Esophagus squamous epithelium (tissue), 4 donors: ENCODE data around the gene STARD13.

Experiments used
- POLR2A ChIP-seq, 4 donors: fragments of 450-650 bp; IDR thresholded peaks; one replicate each; pipeline ENCODE4 v1.6.1; 2017; ENCODE audit warnings: antibody characterized with exemption in 4 of 4, mild to moderate bottlenecking in 4 of 4, moderate library complexity in 3 of 4
- TF ChIP-seq, protein P1 (sequence below), 6 experiments: fragments of 450-650 bp in 4 of 6; fragments of 200-600 bp in 2 of 6; sonication (generic) in 2 of 6; IDR thresholded peaks; one replicate each; pipeline ENCODE4 v1.5.1; 2016 to 2019; ENCODE audit warnings: antibody characterized with exemption in 6 of 6, mild to moderate bottlenecking in 4 of 6, moderate library complexity in 4 of 6

DNA sequence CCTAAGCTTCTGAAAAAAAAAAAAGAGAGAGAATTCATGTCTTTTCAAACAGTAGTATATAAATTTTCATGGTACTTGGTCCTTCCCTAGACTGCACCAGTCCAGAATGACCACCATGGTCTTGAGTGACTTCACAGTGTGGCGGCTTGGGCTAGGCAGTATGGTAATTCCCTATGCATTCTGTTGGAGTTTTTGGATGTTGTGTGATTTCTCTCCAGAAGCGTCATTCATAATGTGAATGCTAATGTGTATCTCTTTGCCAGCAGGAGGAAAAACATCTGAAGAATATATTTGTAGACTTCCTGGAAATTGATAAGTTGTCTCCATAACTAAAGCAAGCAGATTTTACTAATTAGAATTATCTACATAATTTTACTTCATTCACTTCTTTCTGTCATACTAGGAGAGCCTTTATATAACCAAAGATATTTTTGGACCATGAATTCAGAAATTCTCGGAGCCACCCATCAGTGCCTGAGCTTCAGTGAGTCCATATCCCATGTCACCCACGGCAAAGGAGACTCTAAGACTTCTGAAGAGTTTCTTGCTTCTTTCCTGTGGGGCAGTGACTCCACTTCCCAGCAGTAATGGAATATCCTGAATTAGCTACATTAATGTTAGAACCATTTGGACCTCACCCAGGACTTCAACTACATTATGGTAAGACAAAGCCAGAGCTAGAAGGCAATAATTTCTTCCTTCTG, 8.4 kb downstream of the STARD13 start:
- TF ChIP-seq, protein P1, sequence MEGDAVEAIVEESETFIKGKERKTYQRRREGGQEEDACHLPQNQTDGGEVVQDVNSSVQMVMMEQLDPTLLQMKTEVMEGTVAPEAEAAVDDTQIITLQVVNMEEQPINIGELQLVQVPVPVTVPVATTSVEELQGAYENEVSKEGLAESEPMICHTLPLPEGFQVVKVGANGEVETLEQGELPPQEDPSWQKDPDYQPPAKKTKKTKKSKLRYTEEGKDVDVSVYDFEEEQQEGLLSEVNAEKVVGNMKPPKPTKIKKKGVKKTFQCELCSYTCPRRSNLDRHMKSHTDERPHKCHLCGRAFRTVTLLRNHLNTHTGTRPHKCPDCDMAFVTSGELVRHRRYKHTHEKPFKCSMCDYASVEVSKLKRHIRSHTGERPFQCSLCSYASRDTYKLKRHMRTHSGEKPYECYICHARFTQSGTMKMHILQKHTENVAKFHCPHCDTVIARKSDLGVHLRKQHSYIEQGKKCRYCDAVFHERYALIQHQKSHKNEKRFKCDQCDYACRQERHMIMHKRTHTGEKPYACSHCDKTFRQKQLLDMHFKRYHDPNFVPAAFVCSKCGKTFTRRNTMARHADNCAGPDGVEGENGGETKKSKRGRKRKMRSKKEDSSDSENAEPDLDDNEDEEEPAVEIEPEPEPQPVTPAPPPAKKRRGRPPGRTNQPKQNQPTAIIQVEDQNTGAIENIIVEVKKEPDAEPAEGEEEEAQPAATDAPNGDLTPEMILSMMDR (IDR thresholded peaks at IDR 0.05) = no peak
- no peak for TF ChIP-seq POLR2A (IDR thresholded peaks at IDR 0.05)
